Small intestine (tissue), 7 donors: ENCODE results near the gene C10orf143. TPM values are rescaled to one million over a fixed set of nuclear protein-coding genes. Genes with fewer than 3 reads are reported as not detected.

Source experiments
- DNase-seq, 2 donors: peaks; one replicate each; pipeline versions ENCODE4 v3.0.0 to v3.0.0-alpha.2; 2013
- FAIRE-seq: peaks from 2 replicates; lab custom pipeline; 2012; peaks lifted over from hg19 to GRCh38; lab: Jason Lieb, UNC
- H3K27ac ChIP-seq, 3 donors: one replicate each; pipeline ENCODE4 v1.5.1; 2013; ENCODE audit warnings: low read length in 2 of 3, mild to moderate bottlenecking in 2 of 3, control low read depth in 1 of 3, inconsistent platforms in 1 of 3, low read depth in 1 of 3, moderate library complexity in 1 of 3
- H3K27me3 ChIP-seq, 3 donors: one replicate each; pipeline ENCODE4 v1.6.1; 2013; ENCODE audit warnings: low read length in 3 of 3, inconsistent platforms in 1 of 3; ENCODE audit not compliant: control insufficient read depth in 3 of 3, insufficient read depth in 3 of 3
- H3K36me3 ChIP-seq, 3 donors: one replicate each; pipeline ENCODE4 v1.6.1; 2013; ENCODE audit warnings: low read length in 3 of 3, inconsistent platforms in 1 of 3, low read depth in 1 of 3, mild to moderate bottlenecking in 1 of 3, moderate library complexity in 1 of 3; ENCODE audit not compliant: control insufficient read depth in 3 of 3, insufficient read depth in 2 of 3
- H3K4me1 ChIP-seq, 3 donors: one replicate each; pipeline ENCODE4 v1.6.1; 2013; ENCODE audit warnings: low read length in 2 of 3, inconsistent platforms in 1 of 3, low read depth in 1 of 3, mild to moderate bottlenecking in 1 of 3, moderate library complexity in 1 of 3; ENCODE audit not compliant: control insufficient read depth in 3 of 3, insufficient read depth in 2 of 3
- H3K4me3 ChIP-seq, 3 donors: one replicate each; pipeline ENCODE4 v1.5.1; 2013; ENCODE audit warnings: low read length in 3 of 3, control low read depth in 1 of 3, inconsistent platforms in 1 of 3, low read depth in 1 of 3, mild to moderate bottlenecking in 1 of 3, moderate library complexity in 1 of 3
- H3K9me3 ChIP-seq, 2 donors: one replicate each; pipeline ENCODE4 v1.6.1; 2013; ENCODE audit warnings: low read depth in 1 of 2, low read length in 1 of 2; ENCODE audit not compliant: control insufficient read depth in 2 of 2, insufficient read depth in 1 of 2
- WGBS, 3 donors: extraction: QIAGEN DNeasy Blood & Tissue Kit; methylation state at CpG; one replicate each; pipeline ENCODE4 v1.1.7; 2013; 5-methylcytosine and 5-hydroxymethylcytosine counted together
- polyA plus RNA-seq, 4 donors: library from polyadenylated mRNA; stranded (reverse) in 3 of 4; unstranded in 1 of 4; fragments of 200-250 nt in 3 of 4; fragments of 120-200 nt in 1 of 4; gene quantifications; one replicate each; pipeline versions ENCODE4 v1.2.1 to v1.2.3, GENCODE V29; 2013
- donor health status: healthy with polysubstance abuse.
- donor health status: control.
- donor health status: control.
- donor health status: Bipolar disorder and iron deficiency.
- donor health status: healthy.

Gene C10orf143
- polyA plus RNA-seq, 4 donors, result 3.7 to 8.1 (median 5.8) TPM

- Histone ChIP-seq H3K27me3 (no peaks in the 10 kb centered on the region), H3K27ac (no peak overlapping the region), H3K4me1 (no peaks in the 10 kb centered on the region), H3K4me3 (no peak overlapping the region), H3K9me3 (no peaks in the 10 kb centered on the region), H3K36me3 (no peaks in the 10 kb centered on the region)
- FAIRE-seq (no peak), DNase-seq (no peak)
- 75 to 88% (median 79%) methylated on average over 10 of the region's 10 CpGs for WGBS, 3 donors
These were observed 63.3 kb downstream of the C10orf143 start for GRCh38 chr10:130047336-130047735.

DNA sequence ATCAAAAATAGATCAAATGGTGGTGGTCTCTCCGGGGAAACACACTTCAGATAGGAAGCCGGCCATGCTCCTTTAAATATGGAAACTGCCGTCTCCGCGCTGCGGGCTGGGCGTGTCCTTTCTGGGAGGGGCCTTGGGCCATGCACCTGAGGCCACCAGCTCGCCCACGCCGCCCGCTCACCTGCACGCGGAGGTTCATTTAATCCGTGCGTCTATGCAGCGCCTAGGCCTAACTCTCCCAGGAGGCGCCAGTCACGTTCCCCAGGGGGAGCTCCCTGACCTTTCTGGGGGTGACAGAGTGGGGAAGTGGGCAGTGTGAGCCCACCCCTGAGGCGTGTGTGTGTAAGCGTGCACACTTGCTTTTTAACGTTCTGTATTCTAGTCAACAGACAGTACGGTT, 64.0 kb downstream of the C10orf143 start:
- Histone ChIP-seq H3K9me3 (no peaks in the 10 kb centered on the region), H3K36me3 (no peaks in the 10 kb centered on the region), H3K27me3 (no peaks in the 10 kb centered on the region), H3K4me1 (no peaks in the 10 kb centered on the region), H3K27ac (no peak overlapping the region), H3K4me3 (no peak overlapping the region)
- FAIRE-seq (no peak), DNase-seq (no peak)
- 69 to 83% (median 76%) methylated on average over 22 of the region's 22 CpGs for WGBS, 3 donors

GRCh38 chr10:130045801-130046321, 64.8 kb downstream of the C10orf143 start:
- Histone ChIP-seq H3K4me1 (no peaks in the 10 kb centered on the region), H3K27me3 (no peaks in the 10 kb centered on the region), H3K9me3 (no peaks in the 10 kb centered on the region), H3K36me3 (no peaks in the 10 kb centered on the region), H3K4me3 (no peak overlapping the region), H3K27ac (no peak overlapping the region)
- WGBS, 3 donors, result 78 to 91% (median 83%) methylated on average over 34 to 43 of the region's 43 CpGs
- DNase-seq (no peak), FAIRE-seq (no peak)

DNA sequence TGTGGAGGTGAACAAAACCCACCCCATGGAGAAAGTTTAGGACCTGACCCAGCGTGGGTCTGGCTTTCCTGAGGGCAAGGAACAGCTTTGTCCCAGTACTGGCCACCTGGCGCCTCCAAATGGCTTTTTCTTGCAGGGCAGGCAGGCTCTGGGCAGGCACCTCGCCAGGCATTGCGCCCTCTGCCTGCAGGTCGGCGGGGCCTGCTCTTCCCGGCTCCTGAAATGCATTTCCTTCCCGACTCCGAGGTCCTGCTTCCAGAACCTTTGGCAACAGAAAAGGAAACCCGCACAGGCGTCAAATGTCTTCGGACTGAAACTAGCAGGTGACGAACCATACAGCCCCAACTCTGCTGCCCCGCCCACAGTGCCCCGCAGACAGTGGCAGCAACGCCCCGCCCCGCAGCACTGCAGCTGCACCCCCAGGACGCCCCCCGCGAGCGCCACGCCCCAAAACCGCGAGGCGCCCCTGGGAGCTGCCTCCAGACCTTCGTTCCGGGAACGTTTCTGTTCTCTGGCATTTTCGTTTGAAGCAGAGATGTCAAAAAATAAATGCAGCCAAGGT, 65.5 kb downstream of the C10orf143 start:
- H3K27ac ChIP-seq, result no peak overlapping the region
- no peak for FAIRE-seq
- H3K4me3 ChIP-seq, result no peak overlapping the region
- no peaks in the 10 kb centered on the region for H3K9me3 ChIP-seq
- WGBS, 3 donors, result 51 to 57% (median 53%) methylated on average over 30 of the region's 30 CpGs
- no peaks in the 10 kb centered on the region for H3K27me3 ChIP-seq
- peak in 1 of 2 donors; percentile 8 for DNase-seq
- H3K36me3 ChIP-seq, result no peaks in the 10 kb centered on the region
- no peaks in the 10 kb centered on the region for H3K4me1 ChIP-seq

DNA sequence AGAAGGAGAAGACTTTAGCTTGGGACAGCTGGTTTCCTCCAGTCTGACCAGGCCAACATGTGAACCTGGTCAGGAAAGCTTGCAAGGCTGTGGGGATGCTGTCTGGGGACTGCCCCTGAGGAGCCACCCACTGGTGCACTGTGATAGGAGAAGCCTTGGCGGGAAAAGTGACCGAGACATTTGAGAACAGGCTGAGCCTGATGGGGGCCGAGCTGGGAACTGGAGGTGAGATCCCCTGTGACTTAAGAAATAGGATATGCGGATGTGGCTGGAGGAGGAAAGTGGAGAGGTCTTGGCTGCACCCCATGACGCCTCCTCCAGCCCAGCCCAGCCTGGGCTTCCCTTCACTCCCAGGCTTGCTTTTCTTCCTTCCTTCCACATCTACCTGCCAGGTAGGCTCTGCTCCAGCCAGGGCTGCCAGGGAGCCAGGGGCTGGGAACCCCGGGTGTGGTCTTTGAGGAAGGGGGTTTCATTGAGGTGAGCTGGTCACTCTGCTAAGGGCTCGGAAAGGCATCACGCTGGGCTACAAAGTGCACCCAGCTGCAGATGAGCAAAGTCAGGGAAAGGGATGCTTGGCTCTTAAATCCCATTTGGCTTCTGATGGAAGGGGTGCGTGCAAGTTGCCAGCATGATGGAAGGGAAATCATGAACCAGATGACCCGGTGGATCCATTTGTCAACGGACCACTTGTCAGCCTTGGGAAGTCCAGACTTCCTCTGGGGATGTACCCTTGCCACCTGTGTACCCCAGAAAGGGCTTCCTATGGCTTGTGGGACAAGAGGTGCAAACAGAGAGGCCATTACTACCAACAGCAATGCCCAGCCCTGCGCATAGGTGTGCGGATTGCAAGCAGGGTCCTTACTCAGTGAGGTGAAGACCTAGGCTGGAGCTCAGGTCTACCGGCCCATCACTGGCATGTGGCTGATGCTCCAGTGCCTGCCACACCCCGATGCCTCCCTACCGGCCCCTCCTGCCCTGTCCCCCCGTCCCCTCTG, 66.3 kb downstream of the C10orf143 start:
- Histone ChIP-seq H3K4me1 (no peaks in the 10 kb centered on the region), H3K36me3 (no peaks in the 10 kb centered on the region), H3K9me3 (no peaks in the 10 kb centered on the region), H3K27me3 (no peaks in the 10 kb centered on the region), H3K27ac (no peak overlapping the region), H3K4me3 (no peak overlapping the region)
- DNase-seq (no peak), FAIRE-seq (no peak)
- 73 to 81% (median 79%) methylated on average over 17 of the region's 17 CpGs for WGBS, 3 donors

- H3K9me3 ChIP-seq, result no peaks in the 10 kb centered on the region
- 60 to 70% (median 66%) methylated on average over 8 of the region's 8 CpGs for WGBS, 3 donors
- no peaks in the 10 kb centered on the region for H3K27me3 ChIP-seq
- no peak overlapping the region for H3K4me3 ChIP-seq
- H3K36me3 ChIP-seq, result no peaks in the 10 kb centered on the region
- no peak for DNase-seq
- no peak overlapping the region for H3K27ac ChIP-seq
- FAIRE-seq, result no peak
- no peaks in the 10 kb centered on the region for H3K4me1 ChIP-seq
These were observed 67.1 kb downstream of the C10orf143 start for GRCh38 chr10:130043491-130043890.

DNA sequence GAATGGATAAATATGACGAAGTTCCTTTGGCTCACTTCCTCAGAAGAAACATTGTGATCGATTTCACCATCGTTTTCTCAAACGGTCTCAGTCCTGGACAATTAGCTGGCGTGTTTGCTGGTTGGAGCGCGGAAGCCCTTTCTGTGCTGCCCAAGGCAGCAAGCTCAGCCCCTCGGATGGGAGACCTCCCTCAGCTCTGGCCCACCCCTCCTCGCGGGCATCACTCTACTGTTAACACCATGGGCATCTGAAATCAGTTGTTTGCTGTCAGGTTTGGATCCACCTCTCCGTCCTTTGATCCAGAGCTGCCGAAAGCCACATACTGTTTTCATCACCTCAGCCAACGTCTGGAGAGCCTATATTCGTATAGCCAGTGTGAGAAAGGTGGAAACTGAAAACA, 68.2 kb downstream of the C10orf143 start:
- Histone ChIP-seq H3K4me1 (no peaks in the 10 kb centered on the region), H3K36me3 (no peaks in the 10 kb centered on the region), H3K9me3 (no peaks in the 10 kb centered on the region), H3K4me3 (no peak overlapping the region), H3K27ac (no peak overlapping the region), H3K27me3 (no peaks in the 10 kb centered on the region)
- FAIRE-seq, result no peak
- WGBS, 3 donors, result 53 to 57% (median 56%) methylated on average over 14 of the region's 14 CpGs
- DNase-seq, result no peak

DNA sequence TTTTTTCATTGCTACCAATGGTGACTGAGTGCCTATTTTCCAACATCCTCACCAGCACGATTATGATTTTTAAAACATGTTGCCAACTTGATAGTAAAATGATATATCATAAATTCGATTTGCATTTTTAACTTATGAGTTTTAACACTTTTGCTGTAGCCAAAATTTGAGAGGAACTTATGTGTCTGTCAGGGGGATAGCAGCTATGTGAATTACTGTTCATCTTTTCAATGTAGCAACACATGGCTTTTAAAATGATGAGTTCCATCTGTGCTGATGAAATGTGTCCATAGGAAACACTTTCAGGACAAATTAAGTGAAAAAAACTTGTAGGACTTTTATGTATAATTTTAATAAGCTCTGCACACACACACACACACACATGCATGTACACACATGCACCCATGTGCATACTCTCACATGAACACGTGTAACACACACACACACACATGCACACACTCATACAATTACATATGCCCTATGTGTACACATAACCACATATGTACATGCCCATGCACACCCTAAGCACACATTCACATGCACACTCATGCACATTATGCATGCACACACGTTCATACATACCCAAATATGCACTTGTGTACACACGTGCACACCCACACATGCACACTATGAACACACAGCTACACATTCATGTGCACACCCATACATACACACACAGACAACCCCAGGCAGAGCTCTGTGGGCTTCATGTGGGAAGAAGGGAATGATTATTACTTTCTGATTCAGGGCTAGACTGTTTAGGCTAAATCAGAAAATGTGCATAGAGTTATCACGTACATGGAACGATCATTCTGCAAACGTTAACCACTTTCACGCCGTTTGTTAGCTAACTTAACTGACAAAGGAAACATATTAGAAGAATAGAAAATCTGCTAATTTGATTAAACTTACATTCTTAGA, 68.9 kb downstream of the C10orf143 start:
- H3K36me3 ChIP-seq, result no peaks in the 10 kb centered on the region
- no peak overlapping the region for H3K4me3 ChIP-seq
- DNase-seq, result no peak
- WGBS, 3 donors, result 68 to 77% (median 73%) methylated on average over 10 of the region's 10 CpGs
- H3K27me3 ChIP-seq, result no peaks in the 10 kb centered on the region
- H3K9me3 ChIP-seq, result no peaks in the 10 kb centered on the region
- no peaks in the 10 kb centered on the region for H3K4me1 ChIP-seq
- FAIRE-seq, result no peak
- H3K27ac ChIP-seq, result no peak overlapping the region
